NCI-H345 treated with DMSO at 0.1 percent for 48 hours (cell line): Measurements from ENCODE around the gene CLDN18.

Experiments
- DNase-seq: peaks from one replicate; lab custom pipeline; 2025; ENCODE audit not compliant: unreplicated experiment; lab: John Stamatoyannopoulos, UW

CLDN18 gene

DNA sequence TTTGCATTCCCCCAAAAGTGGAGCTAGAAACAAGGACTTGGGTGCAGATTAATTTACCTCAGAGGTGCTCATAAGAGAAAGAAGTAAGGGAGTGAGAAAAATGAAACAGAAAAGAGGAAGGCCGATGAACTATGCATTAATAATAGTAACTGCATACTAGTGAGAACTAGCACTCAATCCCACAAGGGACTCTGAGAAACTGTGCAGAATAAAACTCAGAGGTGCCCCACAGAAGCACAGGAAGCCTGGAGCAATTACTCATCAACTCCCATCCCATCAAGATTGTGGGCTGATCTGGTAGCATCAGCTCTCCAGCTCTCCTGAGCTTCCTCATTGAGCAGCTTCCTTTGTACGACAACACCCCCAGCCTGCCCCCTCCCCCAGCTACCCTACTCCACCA, 50.8 kb downstream of the CLDN18 start:
- DNase-seq: no peak

- no peak for DNase-seq
These were observed 52.1 kb downstream of the CLDN18 start for GRCh38 chr3:138062037-138062436.

DNA sequence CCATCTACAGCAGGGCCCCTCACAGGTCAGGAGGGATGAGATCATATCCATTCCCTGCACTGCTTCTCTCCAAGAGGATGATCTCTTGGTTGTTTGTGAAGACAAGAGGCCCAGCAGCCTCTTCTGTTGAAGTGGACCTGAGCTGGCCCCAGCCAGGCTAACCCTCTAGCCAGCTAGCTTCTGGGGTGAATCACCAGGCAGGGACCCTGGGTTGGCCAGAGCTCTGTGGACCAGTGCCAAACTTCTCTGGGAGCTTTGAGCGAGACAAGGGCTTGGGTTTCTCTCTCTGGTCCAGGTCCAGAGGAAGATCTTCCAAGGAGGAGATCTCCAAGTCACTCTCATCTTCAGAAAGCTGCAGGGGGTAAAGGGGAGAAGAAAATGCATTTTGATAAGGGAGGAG, 52.7 kb downstream of the CLDN18 start:
- DNase-seq: no peak

GRCh38 chr3:138063416-138063815, 53.5 kb downstream of the CLDN18 start:
- DNase-seq: no peak

DNA sequence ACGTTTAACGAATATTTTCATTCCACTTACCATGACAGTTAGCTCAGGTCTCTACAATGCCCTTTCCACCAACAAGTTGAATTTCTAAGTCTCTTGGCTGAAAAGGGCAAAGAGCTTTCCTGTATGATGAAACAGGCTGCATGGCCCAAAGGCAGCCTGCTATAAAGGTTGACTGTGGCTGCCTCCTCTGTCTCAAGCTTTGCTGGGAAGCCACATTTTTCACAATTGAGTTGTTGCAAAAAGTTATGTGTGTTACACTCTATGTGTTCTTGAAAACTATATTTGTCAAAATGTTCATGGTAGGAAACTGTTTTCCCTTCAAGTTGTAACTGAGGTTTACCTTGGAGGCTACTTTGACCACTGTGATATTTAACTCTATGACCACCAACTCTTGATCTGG, 56.0 kb downstream of the CLDN18 start:
- no peak for DNase-seq

- DNase-seq: no peak
These were observed 56.4 kb downstream of the CLDN18 start for GRCh38 chr3:138066383-138066782.

DNA sequence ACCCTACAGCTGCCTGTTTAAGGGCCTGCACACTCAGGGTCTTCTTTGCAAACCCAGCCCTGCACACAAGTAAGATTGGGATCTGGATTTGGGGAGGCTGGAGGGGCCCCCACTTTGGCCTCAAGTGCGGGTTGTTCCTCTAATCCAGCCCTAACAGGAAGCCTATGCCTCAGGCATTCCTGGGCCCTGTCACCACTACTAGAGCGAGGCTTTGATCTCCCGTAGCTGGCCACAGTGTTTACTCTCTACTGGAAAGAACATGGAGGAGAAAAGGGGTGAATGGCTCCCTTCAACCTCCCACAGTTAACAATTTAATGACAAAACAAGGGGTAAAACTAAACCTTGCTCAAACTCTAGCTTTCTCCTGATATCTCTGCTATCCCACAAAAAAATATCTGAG, 57.0 kb downstream of the CLDN18 start:
- DNase-seq: no peak

GRCh38 chr3:138068046-138068445, 58.1 kb downstream of the CLDN18 start:
- no peak for DNase-seq

DNA sequence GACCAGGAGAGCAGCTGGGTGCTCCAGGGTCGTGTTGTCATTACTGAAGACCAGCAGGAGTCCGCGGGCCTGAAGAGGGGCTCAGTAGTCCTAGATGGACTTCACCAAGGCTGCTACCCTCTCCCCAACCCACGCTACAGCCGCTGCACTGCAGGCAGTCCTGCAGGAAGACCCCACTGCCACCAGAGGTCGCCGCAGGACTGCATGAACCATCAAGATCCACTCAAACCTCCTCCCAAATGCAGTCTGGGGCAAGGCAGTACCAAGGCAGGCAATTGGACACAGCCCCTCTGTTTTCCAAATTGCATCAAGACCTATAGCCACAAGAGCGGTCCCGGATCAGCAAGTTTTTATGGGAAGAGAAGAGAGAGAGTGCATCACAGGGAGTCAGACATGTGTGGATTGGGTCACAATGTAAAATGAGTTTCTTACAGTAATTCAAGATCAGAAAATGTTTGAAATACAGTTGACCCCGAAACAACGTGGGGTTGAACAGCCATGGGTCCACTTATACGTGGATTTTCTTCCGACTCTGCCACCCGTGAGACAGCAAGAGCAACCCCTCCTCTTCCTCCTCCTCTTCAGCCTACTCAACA, 58.7 kb downstream of the CLDN18 start:
- DNase-seq: peak; percentile 18

GRCh38 chr3:138070006-138070405, 60.0 kb downstream of the CLDN18 start:
- no peak for DNase-seq

DNA sequence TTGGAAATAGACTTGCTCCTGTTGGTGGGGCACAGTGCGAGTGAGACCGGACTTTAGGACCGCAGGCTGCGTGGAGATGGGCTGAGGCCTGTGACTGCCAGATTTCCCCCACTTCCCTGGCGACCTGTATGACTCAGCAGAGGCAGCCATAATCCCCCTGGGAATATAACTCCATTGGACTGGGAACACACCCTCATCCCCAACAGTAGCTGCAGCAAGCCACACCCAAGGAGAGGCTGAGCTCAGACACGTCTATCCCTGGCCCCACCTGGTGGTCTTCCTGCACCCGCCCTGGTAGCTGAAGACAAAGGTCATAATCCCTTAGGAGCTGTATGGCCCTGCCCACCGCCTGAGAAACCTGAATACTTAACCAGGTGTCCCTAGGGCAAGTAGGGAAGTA, 62.8 kb downstream of the CLDN18 start:
- DNase-seq: peak; percentile 84

DNA sequence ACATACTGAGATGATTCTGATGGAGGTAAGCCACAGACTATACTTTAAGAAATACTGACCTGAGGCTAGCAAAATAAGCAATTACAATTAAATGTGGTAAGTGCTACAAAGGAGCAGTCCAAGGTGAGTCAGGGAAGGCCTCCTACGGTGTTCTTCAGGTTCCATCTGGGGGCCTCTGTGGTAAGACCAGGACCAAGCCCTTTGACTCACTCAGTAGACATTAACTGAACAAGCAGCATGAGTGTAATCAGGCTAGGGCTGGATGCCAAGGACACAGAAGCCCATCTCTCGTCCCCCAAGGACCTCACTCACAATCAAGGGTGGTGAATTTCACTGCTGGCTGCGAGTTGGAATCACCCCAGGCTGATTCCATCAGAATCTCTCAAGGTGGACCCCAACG, 68.1 kb downstream of the CLDN18 start:
- DNase-seq: no peak

DNA sequence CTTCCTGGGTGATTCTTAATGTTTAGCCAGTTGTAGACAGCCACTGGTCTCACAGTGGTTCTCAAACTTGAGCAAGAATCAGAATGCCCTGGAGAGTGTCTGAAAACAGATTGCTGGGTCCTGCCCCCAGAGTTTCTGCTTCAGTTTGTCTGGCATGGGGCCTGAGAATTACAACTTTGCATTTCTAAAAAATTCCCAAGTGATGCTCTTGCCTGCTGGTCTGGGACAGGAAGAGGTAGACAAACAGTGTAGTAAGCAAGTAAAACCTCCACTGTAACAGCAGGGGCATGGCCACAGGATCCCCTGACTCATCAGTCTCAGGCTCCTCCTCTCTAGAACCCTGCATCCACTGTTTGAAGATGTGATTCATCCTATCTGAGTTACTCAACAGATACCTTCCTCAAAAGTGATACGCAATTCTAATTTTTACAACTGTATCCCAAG, 69.0 kb downstream of the CLDN18 start:
- no peak for DNase-seq

DNA sequence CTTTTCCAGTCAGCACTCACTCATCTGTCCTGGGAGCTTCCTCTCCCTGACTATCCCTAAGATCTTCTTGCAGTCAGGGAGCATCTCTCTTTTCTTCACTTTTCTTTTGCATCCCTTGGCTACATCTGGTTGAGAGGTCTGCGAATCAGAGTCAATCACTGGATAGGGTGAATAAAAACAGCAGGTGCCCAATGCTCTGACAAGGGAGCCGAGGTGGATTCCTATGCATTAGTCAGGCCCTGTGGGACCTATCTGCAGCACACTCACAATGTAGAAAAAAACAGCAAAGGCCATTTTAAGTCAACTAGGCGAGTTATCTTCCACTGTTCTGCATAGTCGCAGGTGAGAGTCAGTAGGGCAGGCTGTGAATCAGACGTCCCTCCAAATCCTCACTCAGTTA, 69.9 kb downstream of the CLDN18 start:
- DNase-seq: no peak

DNA sequence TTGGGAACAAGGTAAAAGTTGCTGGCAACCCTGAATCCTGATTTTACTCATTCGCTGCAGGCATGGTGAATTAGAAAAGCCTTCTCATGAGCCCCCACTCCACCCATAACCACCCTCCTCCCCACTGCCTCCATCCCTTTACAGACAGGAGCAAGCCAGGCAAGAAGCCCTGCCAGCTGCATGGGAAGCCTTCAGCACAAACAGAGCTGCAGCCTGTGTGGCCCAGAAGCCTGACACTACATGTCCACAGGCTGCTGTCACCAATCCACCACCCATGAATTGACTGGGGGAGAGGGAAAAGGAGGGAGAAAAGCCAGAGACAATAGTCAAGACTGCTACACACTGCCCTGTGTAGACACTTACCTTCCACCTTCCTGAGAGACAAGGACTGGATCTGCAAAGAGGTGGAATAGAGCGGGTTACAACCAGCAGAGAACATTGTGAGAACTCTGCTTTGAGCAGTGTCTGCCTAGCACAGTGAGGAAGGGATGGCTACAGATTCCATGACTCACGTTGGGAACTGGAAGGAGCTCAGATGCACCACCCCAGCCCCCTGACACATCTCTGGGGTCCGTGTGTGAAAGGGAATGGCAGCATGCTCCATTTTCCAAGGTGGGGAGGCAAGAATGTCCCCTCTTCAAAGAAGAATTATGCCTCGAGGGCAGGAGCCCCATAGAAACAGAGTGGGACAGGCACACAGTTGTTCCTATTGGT, 71.6 kb downstream of the CLDN18 start:
- no peak for DNase-seq

- peak; percentile 8 for DNase-seq
These were observed 72.4 kb downstream of the CLDN18 start for GRCh38 chr3:138082085-138082991.

DNA sequence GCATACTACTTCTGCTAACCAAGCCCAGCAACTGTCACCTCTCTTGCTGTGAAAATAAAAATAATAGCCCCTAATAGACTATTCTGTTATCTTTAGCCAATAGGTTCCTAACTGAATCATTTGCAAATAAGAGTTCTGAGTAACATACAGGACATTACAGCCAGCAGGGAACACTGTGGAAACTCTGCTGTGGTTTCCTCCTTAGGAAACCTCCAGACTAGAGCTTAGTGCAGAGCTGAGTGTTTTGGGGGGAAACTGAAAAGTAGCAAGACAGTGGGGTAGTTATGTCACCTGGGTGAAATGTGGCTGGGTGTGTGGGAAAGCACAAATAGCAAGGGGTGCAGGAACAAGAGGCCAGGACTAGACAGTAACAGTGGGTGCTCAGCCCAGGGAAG, 73.0 kb downstream of the CLDN18 start:
- no peak for DNase-seq
